Stimulated activated CD4-positive, alpha-beta T cell treated with anti-CD3 and anti-CD28 coated beads, Interleukin-4, amount 100 ng/mL, for 24 hours (primary cell): ENCODE data around the gene OLIG3.
A peak's percentile ranks its signal among the peaks of the same experiment; 100 is the strongest.

ENCODE experiments used
- DNase-seq: peaks from one replicate; pipeline ENCODE4 v3.0.0-alpha.2; 2020

The OLIG3 gene

GRCh38 chr6:137494281-137494987, at the start of gene OLIG3:
TSS of gene OLIG3 (minus strand) at chr6:137494394. CDS start at chr6:137494170, 224 bp downstream.
- DNase-seq, result peak; percentile 28

DNA sequence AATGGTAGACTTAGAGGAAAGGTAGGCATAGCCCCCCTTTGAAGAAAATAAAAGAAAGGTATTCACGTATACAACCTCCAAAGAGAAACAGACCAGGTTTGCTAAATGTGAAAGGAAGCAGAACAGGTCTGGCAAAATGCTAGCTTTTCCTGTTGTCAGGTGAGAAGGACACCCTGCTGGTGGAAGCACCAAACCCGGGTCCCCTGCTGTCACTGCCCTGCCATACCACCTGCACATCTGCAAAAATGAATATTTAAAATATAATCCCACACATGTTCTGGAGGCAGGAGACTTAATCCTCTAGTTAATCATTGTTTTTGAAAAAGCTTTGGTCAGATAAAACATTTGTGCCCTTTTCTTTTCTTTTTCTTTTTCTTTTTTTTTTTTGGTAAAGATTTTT, 48.9 kb upstream of the OLIG3 start:
- DNase-seq, result no peak

DNA sequence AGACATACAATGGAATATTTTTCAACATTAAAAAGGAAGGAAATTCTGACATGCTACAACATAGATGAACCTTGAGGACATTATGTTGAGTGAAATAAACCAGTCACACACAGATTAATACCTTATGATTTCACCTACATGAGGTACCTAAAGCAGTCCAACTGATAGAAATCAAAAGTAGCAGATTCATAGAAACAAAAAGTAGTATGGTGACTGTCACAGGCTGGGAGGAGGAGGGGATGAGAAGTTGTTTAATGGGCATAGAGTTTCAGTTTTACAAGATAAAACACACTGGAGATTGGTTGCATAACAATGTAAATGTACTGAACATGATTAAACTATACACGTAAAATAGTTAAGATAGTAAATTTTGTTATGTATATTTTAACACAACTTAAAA, 48.5 kb upstream of the OLIG3 start:
- DNase-seq, result no peak

DNA sequence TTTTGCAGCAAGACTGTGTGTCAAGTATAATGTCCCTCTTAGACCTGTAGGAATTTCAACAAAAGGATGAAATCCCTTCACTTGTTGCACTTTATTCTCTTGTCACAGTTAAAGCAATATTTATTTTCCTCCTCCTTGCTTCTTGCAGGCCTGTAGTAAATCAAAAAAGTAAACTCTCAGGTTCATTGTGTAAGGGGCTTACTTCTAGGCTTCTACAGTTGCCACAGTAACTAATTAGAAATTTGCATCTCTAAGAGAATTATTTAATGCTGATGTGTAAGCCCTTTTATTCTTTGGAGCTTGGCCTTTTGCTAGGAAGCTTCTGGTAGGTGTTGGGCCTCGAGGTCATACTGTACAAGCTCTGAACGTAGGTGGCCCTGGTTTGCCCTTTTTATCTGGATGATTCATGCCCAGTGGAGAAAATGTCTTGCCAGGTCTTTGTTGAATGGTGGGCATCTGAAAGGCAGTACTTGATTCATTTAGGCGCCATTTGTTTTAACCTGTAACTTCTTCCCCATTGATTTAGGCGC, 47.4 kb upstream of the OLIG3 start:
- no peak for DNase-seq

GRCh38 chr6:137536104-137536773, 42.0 kb upstream of the OLIG3 start:
- DNase-seq, result no peak

DNA sequence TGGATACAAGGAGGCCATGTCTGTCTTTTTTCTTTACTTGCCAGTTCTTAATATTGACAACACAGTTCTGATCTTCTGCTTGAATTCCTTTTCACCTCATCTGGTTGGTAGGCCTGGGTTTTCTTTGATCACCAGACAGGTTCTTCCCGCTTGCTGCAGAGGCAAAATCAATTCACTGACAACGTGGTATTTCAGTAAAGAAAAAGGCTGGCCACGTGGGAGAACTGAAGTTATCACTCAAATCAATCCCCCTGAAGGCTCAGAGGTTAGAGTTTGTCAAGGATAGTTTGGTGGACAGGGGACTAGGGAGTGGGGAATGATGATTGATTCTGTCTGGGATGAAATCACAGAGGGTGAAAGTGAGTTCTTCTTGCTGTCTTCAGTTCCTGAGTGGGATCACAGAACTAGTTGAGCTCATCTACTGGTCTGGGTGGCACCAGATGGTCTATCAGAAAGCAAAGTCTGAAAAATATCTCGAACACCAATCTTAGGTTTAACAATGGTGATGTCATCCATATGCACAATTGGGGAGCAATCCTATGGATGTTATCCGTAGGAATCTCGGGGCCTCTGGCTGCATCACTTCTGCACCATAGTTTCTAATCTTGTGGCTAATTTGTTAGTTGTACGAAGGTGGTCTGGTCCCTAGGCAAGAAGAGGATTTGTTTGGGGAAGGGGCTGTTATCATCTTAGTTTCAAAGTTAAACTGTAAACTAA, 37.3 kb upstream of the OLIG3 start:
- no peak for DNase-seq

DNA sequence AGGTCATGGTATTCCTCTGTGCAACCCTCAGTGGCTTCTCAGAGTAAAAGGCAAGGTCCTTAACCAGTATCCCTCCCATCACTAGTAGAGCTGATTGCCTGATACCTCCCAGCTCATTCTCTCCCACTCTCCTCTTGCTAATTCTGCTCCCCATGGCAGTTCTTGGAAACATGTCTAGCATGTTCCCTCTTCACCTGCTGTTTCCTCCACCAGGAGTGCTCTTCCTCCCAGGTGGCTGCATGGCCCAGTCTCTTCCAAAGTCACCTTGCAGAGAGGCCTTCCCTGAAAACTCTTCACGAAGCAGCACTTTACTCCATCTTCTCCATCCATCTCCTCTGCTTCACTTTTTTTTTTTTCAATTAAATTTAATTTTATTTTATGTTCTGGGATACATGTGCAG, 36.2 kb upstream of the OLIG3 start:
- no peak for DNase-seq

DNA sequence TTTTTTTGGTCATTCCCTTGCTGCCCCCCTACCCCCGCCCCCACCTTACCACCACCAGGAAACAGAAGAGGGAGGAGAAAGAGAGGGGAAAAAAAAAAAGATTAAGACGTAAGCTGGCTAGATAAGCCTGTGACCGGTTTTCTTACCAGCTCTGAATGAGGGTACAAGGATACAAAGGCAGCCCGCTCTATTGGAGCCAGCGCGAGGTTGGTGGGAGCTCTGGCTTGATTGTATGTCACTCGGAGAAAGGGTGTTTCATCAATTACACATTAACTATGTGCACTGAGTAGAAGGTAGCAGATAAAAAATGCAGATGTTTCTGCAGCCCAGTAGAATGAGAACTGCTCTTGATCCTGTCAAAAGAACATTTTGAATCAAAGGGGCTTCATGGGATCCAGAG, 28.6 kb upstream of the OLIG3 start:
- DNase-seq, result no peak

DNA sequence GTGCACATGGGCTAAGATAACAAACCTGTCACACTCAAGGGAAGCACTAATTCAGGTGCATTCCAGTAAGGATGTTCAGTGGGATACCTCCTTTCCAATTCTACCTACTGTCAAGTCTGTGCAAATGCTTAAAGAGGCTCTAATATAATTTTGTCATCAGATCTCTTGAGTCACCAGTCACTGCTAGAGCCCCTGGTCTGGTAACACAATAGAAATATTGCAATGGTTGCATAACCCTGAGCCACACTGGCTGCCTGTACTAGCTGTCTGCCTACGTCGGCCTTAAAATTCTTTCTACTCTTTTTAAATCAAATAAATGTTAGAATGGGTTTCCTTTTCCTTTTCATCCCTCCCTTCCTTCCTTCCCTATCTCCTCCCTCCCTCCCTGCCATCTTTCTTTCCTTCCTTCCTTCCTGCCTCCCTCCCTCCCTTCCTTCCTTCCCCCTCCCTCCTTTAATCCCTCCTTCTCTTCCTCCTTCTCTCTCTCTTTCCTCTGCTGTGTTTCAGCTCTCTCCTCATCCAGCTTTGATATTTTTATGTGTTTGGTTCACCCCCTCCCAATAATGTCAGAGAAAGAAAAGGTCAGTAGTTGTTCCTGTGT, 28.1 kb upstream of the OLIG3 start:
- no peak for DNase-seq

DNA sequence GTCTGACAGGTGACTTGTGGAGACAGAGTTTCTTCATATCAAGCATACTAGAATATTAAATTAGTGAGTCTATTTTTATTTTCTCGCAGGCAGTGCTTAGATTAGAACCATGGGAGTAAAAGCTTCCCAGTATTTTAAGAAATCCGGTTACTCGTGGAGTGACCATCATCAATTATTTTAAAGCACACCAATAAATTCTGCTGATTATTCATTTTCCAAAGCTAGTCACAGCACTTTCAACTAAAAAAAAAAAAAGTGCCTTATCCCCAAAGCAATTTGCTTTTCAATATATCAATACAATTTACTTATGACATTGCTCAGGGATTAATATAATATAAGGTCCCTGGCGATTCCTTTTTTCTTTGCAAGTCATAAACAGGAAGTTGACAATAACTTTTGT, 26.3 kb upstream of the OLIG3 start:
- no peak for DNase-seq

- no peak for DNase-seq
Observed at GRCh38 chr6:137519629-137520176, 25.5 kb upstream of the OLIG3 start.

GRCh38 chr6:137518386-137518983, 24.3 kb upstream of the OLIG3 start:
- DNase-seq, result no peak

DNA sequence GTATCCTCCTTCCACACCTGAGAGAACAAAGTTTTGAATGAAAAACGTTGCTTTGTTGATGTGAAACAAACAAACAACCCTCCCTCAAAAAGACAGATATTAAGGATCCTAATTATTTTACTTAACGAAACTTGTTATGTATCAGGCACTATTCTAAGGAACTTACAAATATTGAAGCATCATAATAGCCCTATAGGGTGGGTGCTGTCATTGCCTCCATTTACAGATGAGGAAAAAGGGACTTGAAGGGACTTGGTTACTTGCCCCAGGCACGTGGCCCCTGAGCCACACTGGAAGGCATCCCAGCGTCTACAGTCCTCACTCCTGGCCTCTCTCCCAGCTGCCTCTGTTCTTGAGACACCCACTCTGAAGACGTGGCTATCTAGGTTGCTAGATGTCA, 20.2 kb upstream of the OLIG3 start:
- no peak for DNase-seq

- DNase-seq, result no peak
Observed at GRCh38 chr6:137512757-137513605, 18.8 kb upstream of the OLIG3 start.

DNA sequence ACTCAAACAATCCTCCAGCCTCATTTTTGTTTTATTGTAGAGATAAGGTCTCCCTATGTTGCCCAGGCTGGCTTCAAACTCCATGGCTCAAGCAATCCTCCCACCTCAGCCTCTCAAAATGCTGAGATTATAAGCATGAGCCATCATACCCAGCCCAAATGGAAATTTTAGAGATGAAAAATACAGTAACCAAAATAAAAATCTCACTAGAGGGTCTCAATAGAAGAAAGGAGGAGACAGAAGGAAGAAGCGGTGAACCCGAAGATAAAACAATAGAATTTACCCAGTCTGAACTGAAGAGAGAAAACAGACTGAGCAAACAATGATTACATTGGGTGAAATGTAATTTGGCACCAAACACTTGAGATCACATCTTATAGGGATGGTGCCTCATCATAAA, 16.7 kb upstream of the OLIG3 start:
- no peak for DNase-seq

GRCh38 chr6:137498481-137499190, 4.4 kb upstream of the OLIG3 start:
- no peak for DNase-seq

DNA sequence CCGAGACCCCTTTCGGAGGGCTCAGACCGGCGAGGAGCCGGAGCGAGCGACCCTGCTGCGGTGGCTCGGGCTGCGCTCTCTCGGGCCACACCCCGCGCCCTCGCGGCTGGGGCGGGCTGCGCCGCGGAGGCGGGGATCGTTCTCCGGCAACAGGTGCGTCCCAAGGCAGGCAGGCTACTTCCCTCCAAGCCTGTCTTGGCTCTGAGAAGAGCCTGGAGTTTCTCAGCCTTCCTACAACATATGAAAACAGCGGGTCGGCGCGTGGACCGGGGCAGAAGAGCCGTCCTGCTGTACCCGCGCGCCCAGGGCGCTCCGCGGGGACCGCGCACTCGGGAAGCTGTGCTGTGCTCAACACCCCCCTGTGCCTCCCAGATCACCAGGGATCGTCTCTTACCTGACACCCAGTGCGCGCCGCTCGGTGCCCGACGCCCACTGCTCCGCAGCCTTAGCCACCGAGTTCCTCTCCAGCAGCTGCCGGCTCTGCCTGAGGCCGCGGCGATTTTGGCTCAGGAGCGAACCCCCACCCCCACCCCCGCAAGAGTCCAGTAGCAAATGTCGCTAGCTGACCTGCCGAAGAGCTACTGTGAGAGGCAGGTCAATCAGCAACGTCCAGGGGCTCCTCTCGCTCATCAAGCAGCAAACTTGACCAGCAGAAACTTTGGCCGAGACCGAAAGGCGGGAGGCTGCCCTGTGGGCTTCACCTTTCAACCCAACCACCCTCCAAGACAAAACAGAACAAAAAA, 3.7 kb upstream of the OLIG3 start:
- DNase-seq, result no peak

- no peak for DNase-seq
Observed at GRCh38 chr6:137496909-137497720, 2.9 kb upstream of the OLIG3 start.

DNA sequence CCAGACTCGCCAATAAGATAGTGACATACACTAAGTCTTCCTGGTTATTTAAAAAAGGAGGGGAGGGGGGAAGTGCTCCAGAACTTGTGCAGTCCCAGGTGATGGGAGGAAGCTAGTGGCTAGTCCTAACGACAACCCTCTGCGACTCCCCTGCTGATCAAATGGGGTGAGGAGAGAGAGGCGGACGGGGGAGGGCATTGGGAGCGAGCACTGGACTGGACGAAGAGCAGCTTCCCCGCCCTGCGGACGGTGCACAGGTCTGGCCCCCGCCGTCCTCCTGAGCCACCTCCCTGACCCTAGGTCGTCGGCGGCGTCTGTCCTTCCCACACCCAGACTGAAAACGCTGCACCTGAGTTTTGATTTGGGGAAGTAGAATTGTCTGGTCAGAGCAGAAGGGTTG, 2.2 kb upstream of the OLIG3 start:
- DNase-seq, result no peak
